ENCODE results near the gene EPHA3. TPM values are rescaled to one million over a fixed set of nuclear protein-coding genes. Genes with fewer than 3 reads are reported as not detected.
A peak's percentile ranks its signal among the peaks of the same experiment; 100 is the strongest.

EPHA3 gene
- total and polyA plus RNA-seq, 2 experiments from 2014 or later, result 4.8 to 9.2 TPM

- Histone ChIP-seq H3K9me3 (ENCODE audit: low read depth) (no peaks in the 10 kb centered on the region), H3K4me3 (no peak overlapping the region), H3K4me1 (ENCODE audit: low read depth) (peaks cover 6% of the 10 kb centered on the region), H3K27ac (no peak overlapping the region), H3K36me3 (no peaks in the 10 kb centered on the region), H3K27me3 (no peaks in the 10 kb centered on the region)
- no peak for TF ChIP-seq CTCF (IDR thresholded peaks at IDR 0.05; ENCODE audit: low read depth, low read length)
- peak in 1 of 2 donors; percentile 22 for DNase-seq (ENCODE audit: low read depth in 1 of 2, low spot score in 1 of 2)
Measured at GRCh38 chr3:89180334-89180733, 72.9 kb downstream of the EPHA3 start.

DNA sequence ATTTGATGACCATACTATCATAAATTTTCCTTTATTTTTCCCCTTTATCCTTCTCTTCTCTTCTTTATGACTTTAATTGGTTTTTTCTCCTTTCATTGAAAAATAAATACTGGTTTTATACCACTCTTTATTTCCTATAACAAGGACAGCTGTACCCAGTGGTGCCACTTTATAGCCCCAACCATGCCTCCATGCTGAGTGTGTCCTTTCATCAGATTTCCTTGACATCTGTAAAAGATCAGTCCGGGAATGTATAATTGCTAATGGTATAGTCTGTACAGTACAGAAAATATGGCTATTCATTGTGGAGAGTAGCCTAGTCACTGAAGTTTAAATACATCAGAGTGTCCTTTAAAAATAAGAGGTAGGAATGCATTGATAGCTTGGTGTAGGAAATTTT lies 74.6 kb downstream of the EPHA3 start:
- Histone ChIP-seq H3K9me3 (ENCODE audit: low read depth) (no peaks in the 10 kb centered on the region), H3K27me3 (no peaks in the 10 kb centered on the region), H3K4me3 (no peak overlapping the region), H3K27ac (no peak overlapping the region), H3K4me1 (ENCODE audit: low read depth) (peaks cover 6% of the 10 kb centered on the region), H3K36me3 (no peaks in the 10 kb centered on the region)
- no peak for TF ChIP-seq CTCF (IDR thresholded peaks at IDR 0.05; ENCODE audit: low read depth, low read length)
- DNase-seq (ENCODE audit: low read depth in 1 of 2, low spot score in 1 of 2), result no peak

DNA sequence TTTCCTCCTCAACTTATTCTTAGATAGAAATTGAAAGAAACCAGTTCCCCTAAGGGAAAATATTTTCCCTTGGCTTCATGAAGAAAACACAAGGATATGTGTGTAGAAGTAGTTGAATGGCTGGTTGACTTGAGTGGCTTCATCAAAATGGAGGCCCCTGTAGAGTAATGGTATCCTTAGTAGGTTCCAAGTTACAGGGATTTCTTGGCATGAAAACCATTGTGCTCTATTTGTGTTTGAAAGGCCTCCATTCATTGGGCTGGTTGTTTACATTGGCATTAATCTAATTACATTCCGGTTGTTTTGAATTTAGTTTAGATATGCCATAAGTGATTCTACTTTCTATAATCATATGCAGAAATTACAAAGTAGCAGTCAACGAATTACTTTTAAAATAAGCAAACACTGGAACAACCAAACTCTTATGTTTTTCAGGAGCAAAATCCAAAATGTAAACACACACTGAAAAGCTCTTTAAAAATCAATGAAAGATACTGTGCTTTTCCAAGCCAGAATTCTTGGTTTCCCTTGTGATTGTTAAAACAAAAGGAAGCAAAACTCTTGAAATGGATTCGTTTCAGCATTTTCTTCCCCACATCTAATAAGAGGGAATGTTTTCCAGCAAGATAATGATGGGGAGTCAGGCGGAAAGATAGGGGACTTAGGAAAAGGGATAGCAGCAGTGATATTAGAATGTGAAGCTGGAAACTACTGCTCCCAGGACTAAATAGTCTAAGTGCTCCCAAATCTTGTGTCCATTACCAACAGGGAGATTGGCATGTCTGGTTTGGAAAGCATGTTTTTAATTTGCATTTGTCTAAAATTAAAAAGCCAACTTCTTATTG lies 77.0 kb downstream of the EPHA3 start:
- no peak for TF ChIP-seq CTCF (IDR thresholded peaks at IDR 0.05; ENCODE audit: low read depth, low read length)
- no peak overlapping the region for H3K27ac ChIP-seq
- no peaks in the 10 kb centered on the region for H3K9me3 ChIP-seq (ENCODE audit: low read depth)
- no peak for DNase-seq (ENCODE audit: low read depth in 1 of 2, low spot score in 1 of 2)
- H3K4me1 ChIP-seq (ENCODE audit: low read depth), result peaks cover 6% of the 10 kb centered on the region
- no peaks in the 10 kb centered on the region for H3K27me3 ChIP-seq
- H3K36me3 ChIP-seq, result no peaks in the 10 kb centered on the region
- no peak overlapping the region for H3K4me3 ChIP-seq

- Histone ChIP-seq H3K27ac (no peak overlapping the region), H3K4me3 (no peak overlapping the region), H3K36me3 (no peaks in the 10 kb centered on the region), H3K27me3 (no peaks in the 10 kb centered on the region), H3K9me3 (ENCODE audit: low read depth) (no peaks in the 10 kb centered on the region), H3K4me1 (ENCODE audit: low read depth) (no peaks in the 10 kb centered on the region)
- DNase-seq (ENCODE audit: low read depth in 1 of 2, low spot score in 1 of 2), result no peak
- no peak for TF ChIP-seq CTCF (IDR thresholded peaks at IDR 0.05; ENCODE audit: low read depth, low read length)
Measured at GRCh38 chr3:89186456-89186855, 79.0 kb downstream of the EPHA3 start.

DNA sequence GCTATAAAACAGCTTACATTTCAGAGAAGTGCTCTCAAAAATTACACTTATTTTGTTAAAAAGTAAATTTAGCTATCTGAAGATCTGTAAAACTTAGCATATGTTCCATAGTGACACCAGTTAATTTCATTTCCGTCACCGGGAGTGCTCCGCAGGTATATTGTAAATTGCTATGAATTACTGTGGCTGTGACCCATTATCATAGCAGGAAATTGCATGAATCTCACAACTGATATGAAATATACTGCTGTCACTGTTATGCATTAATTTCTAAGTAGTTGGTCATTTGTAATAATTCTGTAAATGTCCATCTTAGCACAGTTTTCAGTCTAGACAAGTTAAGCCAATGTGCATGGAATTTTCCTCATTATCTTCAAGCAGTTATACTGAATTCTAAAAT lies 91.2 kb downstream of the EPHA3 start:
- no peaks in the 10 kb centered on the region for H3K4me1 ChIP-seq (ENCODE audit: low read depth)
- no peak for DNase-seq (ENCODE audit: low read depth in 1 of 2, low spot score in 1 of 2)
- no peaks in the 10 kb centered on the region for H3K9me3 ChIP-seq (ENCODE audit: low read depth)
- H3K27me3 ChIP-seq, result no peaks in the 10 kb centered on the region
- TF ChIP-seq CTCF (IDR thresholded peaks at IDR 0.05; ENCODE audit: low read depth, low read length), result no peak
- no peaks in the 10 kb centered on the region for H3K36me3 ChIP-seq
- no peak overlapping the region for H3K27ac ChIP-seq
- H3K4me3 ChIP-seq, result no peak overlapping the region

Data from cardiac muscle cell (in vitro differentiated cells and primary cell).